Keratinocyte (primary cell): ENCODE results near the gene FNTB. TPM values are rescaled to one million over a fixed set of nuclear protein-coding genes. Genes with fewer than 3 reads are reported as not detected.

Experiments used
- DNase-seq: peaks from one replicate; pipeline ENCODE4 v3.0.0-alpha.2; 2011; ENCODE audit warnings: low read depth, missing footprints, low spot score
- FAIRE-seq: peaks from 2 replicates; lab custom pipeline; 2011; peaks lifted over from hg19 to GRCh38; lab: Jason Lieb, UNC
- H2AFZ ChIP-seq: 2 replicates; pipeline ENCODE4 v1.6.0; 2012; ENCODE audit warnings: low read length, control low read depth, inconsistent platforms; ENCODE audit not compliant: control insufficient read depth
- H3K27ac ChIP-seq: 2 replicates; pipeline ENCODE4 v1.5.1; 2011; ENCODE audit warnings: low read length; ENCODE audit not compliant: control insufficient read depth, insufficient read depth
- H3K27me3 ChIP-seq: 3 replicates; pipeline ENCODE4 v1.6.0; 2011; ENCODE audit warnings: low read length; ENCODE audit not compliant: control insufficient read depth, insufficient read depth; ENCODE audit errors: extremely low read depth
- H3K36me3 ChIP-seq, 2 experiments: 2 replicates in 1 of 2; 3 replicates in 1 of 2; pipeline ENCODE4 v1.5.1; 2011; ENCODE audit warnings: low read length in 2 of 2, mild to moderate bottlenecking in 1 of 2; ENCODE audit not compliant: control insufficient read depth in 2 of 2, insufficient read depth in 2 of 2; ENCODE audit errors: extremely low read depth in 1 of 2
- H3K4me1 ChIP-seq: 3 replicates; pipeline ENCODE4 v1.5.1; 2011; ENCODE audit warnings: low read length; ENCODE audit not compliant: control insufficient read depth, insufficient read depth; ENCODE audit errors: extremely low read depth
- H3K4me2 ChIP-seq: 3 replicates; pipeline ENCODE4 v1.6.0; 2011; ENCODE audit warnings: low read depth, low read length; ENCODE audit not compliant: control insufficient read depth, insufficient read depth; ENCODE audit errors: extremely low read depth
- H3K4me3 ChIP-seq, 3 experiments: fragments of 200-600 bp in 1 of 3; sonication (generic) in 1 of 3; 2 replicates in 2 of 3; 3 replicates in 1 of 3; pipeline ENCODE4 v1.5.1; 2011 to 2016; ENCODE audit warnings: low read length in 3 of 3, mild to moderate bottlenecking in 3 of 3, control low read depth in 2 of 3, inconsistent platforms in 1 of 3, low read depth in 1 of 3, mixed read lengths in 1 of 3, mixed run types in 1 of 3, moderate library complexity in 1 of 3; ENCODE audit not compliant: control insufficient read depth in 2 of 3, insufficient read depth in 2 of 3; ENCODE audit errors: extremely low read depth in 1 of 3
- H3K79me2 ChIP-seq: 2 replicates; pipeline ENCODE4 v1.6.0; 2012; ENCODE audit warnings: low read length; ENCODE audit not compliant: control insufficient read depth, insufficient read depth
- H3K9ac ChIP-seq: 3 replicates; pipeline ENCODE4 v1.6.0; 2011; ENCODE audit warnings: low read length; ENCODE audit not compliant: control insufficient read depth, insufficient read depth; ENCODE audit errors: extremely low read depth
- H3K9me1 ChIP-seq: 3 replicates; pipeline ENCODE4 v1.6.0; 2011; ENCODE audit warnings: low read length; ENCODE audit not compliant: control insufficient read depth, insufficient read depth; ENCODE audit errors: extremely low read depth
- H3K9me3 ChIP-seq: 2 replicates; pipeline ENCODE4 v1.5.1; 2012; ENCODE audit warnings: low read depth, low read length; ENCODE audit not compliant: control insufficient read depth
- H4K20me1 ChIP-seq: 3 replicates; pipeline ENCODE4 v1.6.0; 2011; ENCODE audit warnings: low read length; ENCODE audit not compliant: control insufficient read depth, insufficient read depth; ENCODE audit errors: extremely low read depth
- CTCF ChIP-seq, 3 experiments: IDR thresholded peaks in 1 of 3; conservative IDR thresholded peaks in 1 of 3; optimal IDR thresholded peaks in 1 of 3; 2 replicates in 2 of 3; 3 replicates in 1 of 3; pipeline versions ENCODE3 to v1.5.1; 2011; ENCODE audit warnings: low read length in 3 of 3, mild to moderate bottlenecking in 3 of 3, moderate library complexity in 2 of 3, control low read depth in 1 of 3, inconsistent platforms in 1 of 3; ENCODE audit not compliant: insufficient read depth in 2 of 3; ENCODE audit errors: extremely low read depth in 1 of 3
- EZH2 ChIP-seq: IDR thresholded peaks from one replicate; pipeline ENCODE4 v1.6.1; 2012; ENCODE audit warnings: inconsistent platforms, mild to moderate bottlenecking, low read length, moderate library complexity
- dilution Hi-C: fragments of 300-500 bp; cut with MboI; formaldehyde crosslinking; loops from one replicate; pipeline ENCODE4 v1.7.0; 2020; ENCODE audit warnings: low sequenced_read_pairs; ENCODE audit not compliant: extremely low pct_ligation_motif_present
- polyA plus RNA-seq, 5 experiments: library from polyadenylated mRNA; depleted of rRNA in 3 of 5; stranded (reverse) in 3 of 5; stranded (forward) in 1 of 5; unstranded in 1 of 5; fragments of >200 nt; gene quantifications; 1 replicate in 1 of 5; 2 replicates in 3 of 5; 3 replicates in 1 of 5; pipeline versions ENCODE4 v1.2.1 to v1.2.3, GENCODE V29; 2011 to 2012; ENCODE audit warnings: missing spikeins in 2 of 5, low read depth in 1 of 5, low replicate concordance in 1 of 5

FNTB gene
- polyA plus RNA-seq, 1 donor (not counting 4 experiments of a cell fraction or from before 2014, with no cell fraction given): 10.1 TPM

GRCh38 chr14:64968651-64969050 is 18.0 kb upstream of the FNTB start:
- H3K9me1 ChIP-seq: no peaks in the 10 kb centered on the region
- no peaks in the 10 kb centered on the region for H4K20me1 ChIP-seq
- DNase-seq (no peak), FAIRE-seq (no peak)
- dilution Hi-C loops: no loop called here
- no peaks in the 10 kb centered on the region for H3K9me3 ChIP-seq
- no peak overlapping the region for H3K27ac ChIP-seq
- H3K4me3 ChIP-seq: no peak overlapping the region
- H2AFZ ChIP-seq: no peak overlapping the region
- H3K4me1 ChIP-seq: no peaks in the 10 kb centered on the region
- H3K27me3 ChIP-seq: no peaks in the 10 kb centered on the region
- no peak for TF ChIP-seq CTCF (optimal IDR thresholded peaks at IDR 0.05 in 1 of 3, IDR thresholded peaks at IDR 0.05 in 1 of 3, conservative IDR thresholded peaks at IDR 0.05 in 1 of 3; ENCODE audit: extremely low read depth in 1 of 3, insufficient read depth in 2 of 3, low read length in 3 of 3)
- no peak for TF ChIP-seq EZH2
- H3K36me3 ChIP-seq: no peaks in the 10 kb centered on the region
- H3K4me2 ChIP-seq: no peak overlapping the region
- H3K9ac ChIP-seq: no peak overlapping the region
- H3K79me2 ChIP-seq: no peaks in the 10 kb centered on the region

- H3K27me3 ChIP-seq: no peaks in the 10 kb centered on the region
- H3K4me1 ChIP-seq: no peaks in the 10 kb centered on the region
- H3K9me3 ChIP-seq: no peaks in the 10 kb centered on the region
- TF ChIP-seq CTCF (optimal IDR thresholded peaks at IDR 0.05 in 1 of 3, IDR thresholded peaks at IDR 0.05 in 1 of 3, conservative IDR thresholded peaks at IDR 0.05 in 1 of 3; ENCODE audit: extremely low read depth in 1 of 3, insufficient read depth in 2 of 3, low read length in 3 of 3) (no peak), EZH2 (no peak)
- DNase-seq (no peak), FAIRE-seq (no peak)
- no peak overlapping the region for H2AFZ ChIP-seq
- H4K20me1 ChIP-seq: no peaks in the 10 kb centered on the region
- H3K36me3 ChIP-seq: no peaks in the 10 kb centered on the region
- no peaks in the 10 kb centered on the region for H3K79me2 ChIP-seq
- no peak overlapping the region for H3K4me2 ChIP-seq
- no peak overlapping the region for H3K4me3 ChIP-seq
- dilution Hi-C loops: no loop called here
- no peak overlapping the region for H3K27ac ChIP-seq
- no peak overlapping the region for H3K9ac ChIP-seq
- no peaks in the 10 kb centered on the region for H3K9me1 ChIP-seq
Measured at GRCh38 chr14:64970041-64970440, 16.7 kb upstream of the FNTB start.
